Measurements from ENCODE around the gene MTTP.

- TF ChIP-seq CTCF (IDR thresholded peaks at IDR 0.05; ENCODE audit: poor library complexity) (no peak), EZH2 (IDR thresholded peaks at IDR 0.05; ENCODE audit: borderline replicate concordance) (no peak), EZH2phosphoT487 (IDR thresholded peaks at IDR 0.05; ENCODE audit: low read depth, severe bottlenecking, unreplicated experiment) (no peak)
Observed at GRCh38 chr4:99610605-99611175, 36.1 kb downstream of the MTTP start.

Measured in hepatocyte (in vitro differentiated cells).